HL-60 (cell line): Measurements from ENCODE around the gene C4BPB.

ENCODE experiments used
- GABPA ChIP-seq: IDR thresholded peaks from 2 replicates; pipeline ENCODE4 v1.6.1; 2012; ENCODE audit warnings: low read depth
- TF ChIP-seq, protein P1 (sequence below): IDR thresholded peaks from one replicate; pipeline ENCODE4 v1.5.1; 2011; ENCODE audit warnings: low read length, control low read depth, inconsistent platforms; ENCODE audit not compliant: insufficient read depth
- TF ChIP-seq, protein P2 (sequence below): IDR thresholded peaks from 2 replicates; pipeline ENCODE4 v1.6.1; 2012; ENCODE audit warnings: low read depth; ENCODE audit not compliant: insufficient replicate concordance

DNA sequence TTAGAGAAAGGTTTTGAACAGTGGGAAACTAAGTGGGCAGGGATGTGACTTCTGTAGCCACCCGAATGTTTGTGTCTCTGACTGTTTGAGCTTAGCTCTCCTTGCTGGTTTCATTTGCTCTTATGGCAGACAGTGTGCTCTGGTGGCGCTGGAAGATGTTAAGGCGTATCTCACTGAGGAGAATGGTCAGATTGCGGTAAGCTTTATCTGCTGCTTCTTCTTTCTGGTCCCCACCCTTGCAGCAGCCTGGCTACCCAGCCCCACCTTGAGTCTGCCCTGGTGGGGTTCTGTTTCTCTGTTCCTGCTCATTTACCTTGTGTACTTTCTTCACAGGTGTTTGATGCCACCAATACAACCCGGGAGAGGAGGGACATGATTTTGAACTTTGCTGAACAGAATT, 25.6 kb upstream of the C4BPB start:
- TF ChIP-seq, protein P1, sequence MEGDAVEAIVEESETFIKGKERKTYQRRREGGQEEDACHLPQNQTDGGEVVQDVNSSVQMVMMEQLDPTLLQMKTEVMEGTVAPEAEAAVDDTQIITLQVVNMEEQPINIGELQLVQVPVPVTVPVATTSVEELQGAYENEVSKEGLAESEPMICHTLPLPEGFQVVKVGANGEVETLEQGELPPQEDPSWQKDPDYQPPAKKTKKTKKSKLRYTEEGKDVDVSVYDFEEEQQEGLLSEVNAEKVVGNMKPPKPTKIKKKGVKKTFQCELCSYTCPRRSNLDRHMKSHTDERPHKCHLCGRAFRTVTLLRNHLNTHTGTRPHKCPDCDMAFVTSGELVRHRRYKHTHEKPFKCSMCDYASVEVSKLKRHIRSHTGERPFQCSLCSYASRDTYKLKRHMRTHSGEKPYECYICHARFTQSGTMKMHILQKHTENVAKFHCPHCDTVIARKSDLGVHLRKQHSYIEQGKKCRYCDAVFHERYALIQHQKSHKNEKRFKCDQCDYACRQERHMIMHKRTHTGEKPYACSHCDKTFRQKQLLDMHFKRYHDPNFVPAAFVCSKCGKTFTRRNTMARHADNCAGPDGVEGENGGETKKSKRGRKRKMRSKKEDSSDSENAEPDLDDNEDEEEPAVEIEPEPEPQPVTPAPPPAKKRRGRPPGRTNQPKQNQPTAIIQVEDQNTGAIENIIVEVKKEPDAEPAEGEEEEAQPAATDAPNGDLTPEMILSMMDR = no peak
- TF ChIP-seq, protein P2, sequence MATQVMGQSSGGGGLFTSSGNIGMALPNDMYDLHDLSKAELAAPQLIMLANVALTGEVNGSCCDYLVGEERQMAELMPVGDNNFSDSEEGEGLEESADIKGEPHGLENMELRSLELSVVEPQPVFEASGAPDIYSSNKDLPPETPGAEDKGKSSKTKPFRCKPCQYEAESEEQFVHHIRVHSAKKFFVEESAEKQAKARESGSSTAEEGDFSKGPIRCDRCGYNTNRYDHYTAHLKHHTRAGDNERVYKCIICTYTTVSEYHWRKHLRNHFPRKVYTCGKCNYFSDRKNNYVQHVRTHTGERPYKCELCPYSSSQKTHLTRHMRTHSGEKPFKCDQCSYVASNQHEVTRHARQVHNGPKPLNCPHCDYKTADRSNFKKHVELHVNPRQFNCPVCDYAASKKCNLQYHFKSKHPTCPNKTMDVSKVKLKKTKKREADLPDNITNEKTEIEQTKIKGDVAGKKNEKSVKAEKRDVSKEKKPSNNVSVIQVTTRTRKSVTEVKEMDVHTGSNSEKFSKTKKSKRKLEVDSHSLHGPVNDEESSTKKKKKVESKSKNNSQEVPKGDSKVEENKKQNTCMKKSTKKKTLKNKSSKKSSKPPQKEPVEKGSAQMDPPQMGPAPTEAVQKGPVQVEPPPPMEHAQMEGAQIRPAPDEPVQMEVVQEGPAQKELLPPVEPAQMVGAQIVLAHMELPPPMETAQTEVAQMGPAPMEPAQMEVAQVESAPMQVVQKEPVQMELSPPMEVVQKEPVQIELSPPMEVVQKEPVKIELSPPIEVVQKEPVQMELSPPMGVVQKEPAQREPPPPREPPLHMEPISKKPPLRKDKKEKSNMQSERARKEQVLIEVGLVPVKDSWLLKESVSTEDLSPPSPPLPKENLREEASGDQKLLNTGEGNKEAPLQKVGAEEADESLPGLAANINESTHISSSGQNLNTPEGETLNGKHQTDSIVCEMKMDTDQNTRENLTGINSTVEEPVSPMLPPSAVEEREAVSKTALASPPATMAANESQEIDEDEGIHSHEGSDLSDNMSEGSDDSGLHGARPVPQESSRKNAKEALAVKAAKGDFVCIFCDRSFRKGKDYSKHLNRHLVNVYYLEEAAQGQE = no peak
- TF ChIP-seq GABPA = no peak
